Fibroblast of lung (primary cell): ENCODE results near the gene ADAMTS14. TPM values are rescaled to one million over a fixed set of nuclear protein-coding genes. Genes with fewer than 3 reads are reported as not detected.

Source experiments
- DNase-seq, 2 donors: peaks; one replicate each; pipeline versions ENCODE4 v3.0.0 to v3.0.0-alpha.2; 2010; ENCODE audit warnings: low read depth in 2 of 2
- H2AFZ ChIP-seq: 2 replicates; pipeline ENCODE4 v1.5.1; 2012; ENCODE audit warnings: low read length, control low read depth, inconsistent platforms
- H3K27ac ChIP-seq: 2 replicates; pipeline ENCODE4 v1.5.1; 2011; ENCODE audit warnings: low read length, control low read depth; ENCODE audit not compliant: insufficient read depth
- H3K27me3 ChIP-seq: 2 replicates; pipeline ENCODE4 v1.5.1; 2011; ENCODE audit warnings: mild to moderate bottlenecking, low read length; ENCODE audit not compliant: control insufficient read depth, insufficient read depth
- H3K36me3 ChIP-seq: 2 replicates; pipeline ENCODE4 v1.5.1; 2011; ENCODE audit warnings: low read length; ENCODE audit not compliant: control insufficient read depth, insufficient read depth
- H3K4me1 ChIP-seq: 2 replicates; pipeline ENCODE4 v1.5.1; 2011; ENCODE audit warnings: low read length; ENCODE audit not compliant: control insufficient read depth, insufficient read depth; ENCODE audit errors: extremely low read depth
- H3K4me2 ChIP-seq: 2 replicates; pipeline ENCODE4 v1.5.1; 2011; ENCODE audit warnings: low read length, control low read depth; ENCODE audit not compliant: insufficient read depth; ENCODE audit errors: extremely low read depth
- H3K4me3 ChIP-seq, 4 experiments: fragments of 200-600 bp in 1 of 4; sonication (generic) in 1 of 4; replicated peaks in 1 of 4; 2 replicates each; pipeline ENCODE4 v1.5.1; 2011 to 2016; ENCODE audit warnings: low read length in 4 of 4, low read depth in 3 of 4, mild to moderate bottlenecking in 3 of 4, control low read depth in 2 of 4, inconsistent platforms in 1 of 4, mixed read lengths in 1 of 4; ENCODE audit not compliant: insufficient read depth in 1 of 4; ENCODE audit errors: control extremely low read depth in 1 of 4
- H3K79me2 ChIP-seq: 2 replicates; pipeline ENCODE4 v1.5.1; 2012; ENCODE audit warnings: mild to moderate bottlenecking, low read length, inconsistent platforms; ENCODE audit not compliant: control insufficient read depth, insufficient read depth
- H3K9ac ChIP-seq: 2 replicates; pipeline ENCODE4 v1.5.1; 2011; ENCODE audit warnings: mild to moderate bottlenecking, low read length, control low read depth; ENCODE audit not compliant: insufficient read depth
- H3K9me3 ChIP-seq: 2 replicates; pipeline ENCODE4 v1.5.1; 2012; ENCODE audit warnings: low read depth, low read length; ENCODE audit not compliant: control insufficient read depth, insufficient read depth
- H4K20me1 ChIP-seq: 2 replicates; pipeline ENCODE4 v1.5.1; 2011; ENCODE audit warnings: low read length; ENCODE audit not compliant: control insufficient read depth, insufficient read depth; ENCODE audit errors: extremely low read depth
- CTCF ChIP-seq, 2 donors: IDR thresholded peaks in 1 of 2; conservative IDR thresholded peaks in 1 of 2; 1 replicate in 1 of 2; 2 replicates in 1 of 2; pipeline ENCODE4 v1.5.1; 2011 to 2012; ENCODE audit warnings: low read length in 2 of 2, control low read depth in 1 of 2, inconsistent platforms in 1 of 2, low read depth in 1 of 2, mild to moderate bottlenecking in 1 of 2
- EZH2 ChIP-seq: IDR thresholded peaks from 2 replicates; pipeline ENCODE4 v1.5.1; 2012; ENCODE audit warnings: low read length, control low read depth, mild to moderate bottlenecking; ENCODE audit errors: missing control alignments
- polyA plus RNA-seq, 2 donors: library from polyadenylated mRNA; depleted of rRNA in 1 of 2; stranded (reverse) in 1 of 2; unstranded in 1 of 2; fragments of >200 nt; gene quantifications; 2 replicates each; pipeline ENCODE4 v1.2.1, GENCODE V29; 2011 to 2012; ENCODE audit warnings: missing spikeins in 1 of 2
- total RNA-seq: library from RNA; depleted of rRNA; stranded (reverse); fragments of >200 nt; gene quantifications from 2 replicates; pipeline ENCODE4 v1.2.1, GENCODE V29; 2014

ADAMTS14 gene
- total and polyA plus RNA-seq, 2 donors (not counting 1 experiment from before 2014, with no cell fraction given), result 4.1 to 6.2 TPM

- H3K27me3 ChIP-seq, result no peaks in the 10 kb centered on the region
- H3K27ac ChIP-seq, result no peak overlapping the region
- DNase-seq, result no peak
- no peaks in the 10 kb centered on the region for H3K36me3 ChIP-seq
- H3K4me3 ChIP-seq, result no peak overlapping the region
- no peaks in the 10 kb centered on the region for H3K9me3 ChIP-seq
- no peak overlapping the region for H3K4me2 ChIP-seq
- no peaks in the 10 kb centered on the region for H3K79me2 ChIP-seq
- no peak overlapping the region for H2AFZ ChIP-seq
- H3K4me1 ChIP-seq, result peaks cover 2% of the 10 kb centered on the region
- H3K9ac ChIP-seq, result no peak overlapping the region
- no peaks in the 10 kb centered on the region for H4K20me1 ChIP-seq
- TF ChIP-seq CTCF (conservative IDR thresholded peaks at IDR 0.05 in 1 of 2, IDR thresholded peaks at IDR 0.05 in 1 of 2; ENCODE audit: low read depth in 1 of 2, low read length in 2 of 2) (no peak), EZH2 (no peak)
Measured at GRCh38 chr10:70751991-70752390, 79.7 kb downstream of the ADAMTS14 start.

- no peak for DNase-seq
- no peaks in the 10 kb centered on the region for H4K20me1 ChIP-seq
- H3K9me3 ChIP-seq, result no peaks in the 10 kb centered on the region
- peaks cover 2% of the 10 kb centered on the region for H3K4me1 ChIP-seq
- H3K27me3 ChIP-seq, result no peaks in the 10 kb centered on the region
- no peak overlapping the region for H3K27ac ChIP-seq
- no peak overlapping the region for H3K4me3 ChIP-seq
- no peak overlapping the region for H3K9ac ChIP-seq
- no peaks in the 10 kb centered on the region for H3K36me3 ChIP-seq
- no peaks in the 10 kb centered on the region for H3K79me2 ChIP-seq
- TF ChIP-seq EZH2, result no peak
- no peak overlapping the region for H3K4me2 ChIP-seq
- no peak overlapping the region for H2AFZ ChIP-seq
Measured at GRCh38 chr10:70752571-70752970, 80.3 kb downstream of the ADAMTS14 start.

GRCh38 chr10:70753026-70753663 is 80.8 kb downstream of the ADAMTS14 start:
- Histone ChIP-seq H3K4me2 (no peak overlapping the region), H3K79me2 (no peaks in the 10 kb centered on the region), H3K36me3 (no peaks in the 10 kb centered on the region), H4K20me1 (no peaks in the 10 kb centered on the region), H2AFZ (no peak overlapping the region), H3K4me3 (no peak overlapping the region), H3K4me1 (peaks cover 2% of the 10 kb centered on the region), H3K9ac (no peak overlapping the region), H3K27me3 (no peaks in the 10 kb centered on the region), H3K27ac (no peak overlapping the region), H3K9me3 (no peaks in the 10 kb centered on the region)
- DNase-seq, result no peak
- TF ChIP-seq EZH2 (no peak), CTCF (conservative IDR thresholded peaks at IDR 0.05 in 1 of 2, IDR thresholded peaks at IDR 0.05 in 1 of 2; ENCODE audit: low read depth in 1 of 2, low read length in 2 of 2) (no peak)
